ENCODE results near the gene GRK7.

Gene GRK7

DNA sequence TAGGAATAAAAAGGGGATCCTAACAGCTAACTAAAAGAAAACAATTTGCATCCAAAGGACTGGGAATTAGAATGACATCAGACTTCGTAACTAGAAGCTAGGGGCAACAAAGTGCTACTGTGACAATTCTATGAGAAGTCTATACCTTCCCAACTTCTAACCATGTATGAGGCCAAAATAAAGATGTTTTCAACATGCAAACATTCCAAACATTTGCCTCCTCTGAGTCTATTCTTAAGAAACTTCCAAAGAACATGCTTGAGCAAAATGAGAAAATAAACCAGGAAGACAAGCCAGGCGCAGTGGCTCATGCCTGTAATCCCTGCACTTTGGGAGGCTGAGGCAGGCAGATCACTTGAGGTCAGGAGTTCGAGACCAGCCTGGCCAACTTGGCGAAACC, 38.2 kb upstream of the GRK7 start:
- in situ Hi-C loops (cut with HindIII; ENCODE audit: low pct_ligation_motif_present, low sequenced_read_pairs) = no loop called here
- TF ChIP-seq, protein P1, sequence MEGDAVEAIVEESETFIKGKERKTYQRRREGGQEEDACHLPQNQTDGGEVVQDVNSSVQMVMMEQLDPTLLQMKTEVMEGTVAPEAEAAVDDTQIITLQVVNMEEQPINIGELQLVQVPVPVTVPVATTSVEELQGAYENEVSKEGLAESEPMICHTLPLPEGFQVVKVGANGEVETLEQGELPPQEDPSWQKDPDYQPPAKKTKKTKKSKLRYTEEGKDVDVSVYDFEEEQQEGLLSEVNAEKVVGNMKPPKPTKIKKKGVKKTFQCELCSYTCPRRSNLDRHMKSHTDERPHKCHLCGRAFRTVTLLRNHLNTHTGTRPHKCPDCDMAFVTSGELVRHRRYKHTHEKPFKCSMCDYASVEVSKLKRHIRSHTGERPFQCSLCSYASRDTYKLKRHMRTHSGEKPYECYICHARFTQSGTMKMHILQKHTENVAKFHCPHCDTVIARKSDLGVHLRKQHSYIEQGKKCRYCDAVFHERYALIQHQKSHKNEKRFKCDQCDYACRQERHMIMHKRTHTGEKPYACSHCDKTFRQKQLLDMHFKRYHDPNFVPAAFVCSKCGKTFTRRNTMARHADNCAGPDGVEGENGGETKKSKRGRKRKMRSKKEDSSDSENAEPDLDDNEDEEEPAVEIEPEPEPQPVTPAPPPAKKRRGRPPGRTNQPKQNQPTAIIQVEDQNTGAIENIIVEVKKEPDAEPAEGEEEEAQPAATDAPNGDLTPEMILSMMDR (IDR thresholded peaks at IDR 0.05; ENCODE audit: low read depth, low read length, missing control alignments) = no peak
- DNase-seq = no peak

DNA sequence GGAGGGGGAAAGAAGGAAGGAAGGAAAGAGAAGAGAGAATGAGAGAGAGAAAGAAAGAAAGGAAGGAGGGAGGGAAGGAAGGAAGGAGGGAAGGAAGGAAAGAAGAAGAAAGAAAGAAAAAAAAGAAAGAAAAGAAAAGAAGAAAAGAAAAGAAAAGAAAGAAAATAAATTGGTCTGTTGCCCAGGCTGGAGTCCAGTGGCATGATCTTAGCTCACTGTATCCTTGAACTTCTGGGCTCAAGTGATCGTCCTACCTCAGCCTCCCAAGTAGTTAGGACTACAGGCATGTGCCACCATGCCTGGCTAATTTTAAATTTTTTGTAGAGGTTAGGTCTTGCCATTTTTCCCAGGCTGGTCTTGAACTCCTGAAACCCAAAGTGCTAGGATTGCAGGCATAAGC, 36.7 kb upstream of the GRK7 start:
- H3K4me3 ChIP-seq (ENCODE audit: low read depth, low read length) = no peak overlapping the region
- H3K36me3 ChIP-seq (replicated peaks) = no peaks in the 10 kb centered on the region
- DNase-seq = no peak
- TF ChIP-seq, protein P1 (IDR thresholded peaks at IDR 0.05; ENCODE audit: low read depth, low read length, missing control alignments) = no peak
- H3K27ac ChIP-seq = no peak overlapping the region
- in situ Hi-C loops (cut with HindIII; ENCODE audit: low pct_ligation_motif_present, low sequenced_read_pairs) = no loop called here
- H3K27me3 ChIP-seq (replicated peaks) = no peaks in the 10 kb centered on the region

More for the DNA sequence above, 38.2 kb upstream of the GRK7 start:
- H3K27ac ChIP-seq = no peak overlapping the region
- H3K27me3 ChIP-seq (replicated peaks) = no peaks in the 10 kb centered on the region
- H3K4me3 ChIP-seq (ENCODE audit: low read depth, low read length) = no peak overlapping the region
- H3K36me3 ChIP-seq (replicated peaks) = no peaks in the 10 kb centered on the region

DNA sequence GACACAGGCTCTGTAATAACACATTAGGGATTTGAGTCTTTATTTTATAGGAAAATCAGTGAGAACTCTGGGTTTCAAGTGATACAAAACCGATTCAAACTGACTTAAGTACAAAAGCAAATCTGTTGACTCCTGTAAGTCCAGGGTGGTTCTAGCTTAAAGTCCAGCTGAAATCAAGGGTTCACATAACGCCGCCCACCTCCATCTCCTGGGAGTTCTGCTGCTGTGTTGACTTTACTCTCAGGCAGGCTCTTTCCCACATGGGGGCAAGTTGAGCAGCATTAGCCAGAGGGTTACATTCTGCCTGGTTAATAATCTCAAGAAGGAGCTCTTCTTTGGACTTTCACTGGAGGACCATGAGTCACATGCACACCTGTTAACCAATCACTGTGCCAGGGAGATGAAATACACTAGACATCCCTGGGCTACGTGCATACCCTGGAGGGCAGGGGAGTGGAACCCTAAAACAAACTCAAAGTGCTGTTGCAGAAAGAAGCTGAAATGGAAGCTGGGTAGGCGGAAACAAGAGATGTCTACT, 34.8 kb upstream of the GRK7 start:
- DNase-seq = no peak
- TF ChIP-seq, protein P1 (IDR thresholded peaks at IDR 0.05; ENCODE audit: low read depth, low read length, missing control alignments) = no peak
- H3K4me3 ChIP-seq (ENCODE audit: low read depth, low read length) = no peak overlapping the region
- H3K27me3 ChIP-seq (replicated peaks) = no peaks in the 10 kb centered on the region
- no peak overlapping the region for H3K27ac ChIP-seq
- in situ Hi-C loops (cut with HindIII; ENCODE audit: low pct_ligation_motif_present, low sequenced_read_pairs) = no loop called here
- H3K36me3 ChIP-seq (replicated peaks) = no peaks in the 10 kb centered on the region

DNA sequence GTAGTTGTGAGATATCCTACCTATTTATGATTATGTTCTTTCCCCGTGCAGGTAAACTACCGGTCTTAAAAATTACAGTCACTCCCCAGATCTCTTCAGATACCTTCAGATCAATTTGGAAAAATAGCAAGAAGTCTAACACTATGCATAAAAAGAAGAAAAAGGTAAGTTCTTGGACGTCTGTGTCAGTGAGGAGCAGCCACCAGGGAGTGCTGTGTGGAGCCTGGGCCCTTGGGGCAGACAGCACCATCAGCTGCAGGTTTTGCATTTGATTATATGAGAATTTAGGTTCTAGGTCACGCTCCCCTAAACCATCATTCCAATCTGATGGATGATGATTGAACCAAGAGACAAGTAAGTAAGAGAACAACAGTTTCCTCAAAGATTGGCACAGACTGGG, 34.0 kb upstream of the GRK7 start:
- H3K36me3 ChIP-seq (replicated peaks) = no peaks in the 10 kb centered on the region
- H3K4me3 ChIP-seq (ENCODE audit: low read depth, low read length) = no peak overlapping the region
- no peak overlapping the region for H3K27ac ChIP-seq
- DNase-seq = no peak
- H3K27me3 ChIP-seq (replicated peaks) = no peaks in the 10 kb centered on the region
- TF ChIP-seq, protein P1 (IDR thresholded peaks at IDR 0.05; ENCODE audit: low read depth, low read length, missing control alignments) = peak; percentile 35
- in situ Hi-C loops (cut with HindIII; ENCODE audit: low pct_ligation_motif_present, low sequenced_read_pairs) = no loop called here

DNA sequence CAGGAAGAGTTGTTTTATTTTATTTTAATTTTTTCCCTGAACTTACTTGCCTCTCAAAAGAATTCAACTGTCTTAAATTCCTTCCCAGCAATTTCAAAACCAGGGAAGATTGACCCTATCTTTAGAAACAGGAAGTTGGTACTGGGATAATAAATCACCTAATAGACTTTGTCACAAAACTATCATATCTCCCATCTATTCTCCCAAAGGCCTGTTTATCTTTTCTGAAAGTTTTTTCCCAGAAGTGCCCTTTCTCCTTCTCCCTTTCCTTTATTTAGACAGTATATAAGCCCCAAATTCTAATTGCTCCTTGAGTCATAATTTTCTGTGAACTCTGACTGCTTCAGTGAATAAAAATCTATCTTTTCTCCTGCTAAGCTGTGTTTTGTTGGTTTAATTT, 28.0 kb upstream of the GRK7 start:
- TF ChIP-seq, protein P1 (IDR thresholded peaks at IDR 0.05; ENCODE audit: low read depth, low read length, missing control alignments) = no peak
- Histone ChIP-seq H3K36me3 (replicated peaks) (no peaks in the 10 kb centered on the region), H3K27ac (no peak overlapping the region), H3K27me3 (replicated peaks) (no peaks in the 10 kb centered on the region), H3K4me3 (ENCODE audit: low read depth, low read length) (no peak overlapping the region)
- in situ Hi-C loops (cut with HindIII; ENCODE audit: low pct_ligation_motif_present, low sequenced_read_pairs) = no loop called here
- DNase-seq = no peak

DNA sequence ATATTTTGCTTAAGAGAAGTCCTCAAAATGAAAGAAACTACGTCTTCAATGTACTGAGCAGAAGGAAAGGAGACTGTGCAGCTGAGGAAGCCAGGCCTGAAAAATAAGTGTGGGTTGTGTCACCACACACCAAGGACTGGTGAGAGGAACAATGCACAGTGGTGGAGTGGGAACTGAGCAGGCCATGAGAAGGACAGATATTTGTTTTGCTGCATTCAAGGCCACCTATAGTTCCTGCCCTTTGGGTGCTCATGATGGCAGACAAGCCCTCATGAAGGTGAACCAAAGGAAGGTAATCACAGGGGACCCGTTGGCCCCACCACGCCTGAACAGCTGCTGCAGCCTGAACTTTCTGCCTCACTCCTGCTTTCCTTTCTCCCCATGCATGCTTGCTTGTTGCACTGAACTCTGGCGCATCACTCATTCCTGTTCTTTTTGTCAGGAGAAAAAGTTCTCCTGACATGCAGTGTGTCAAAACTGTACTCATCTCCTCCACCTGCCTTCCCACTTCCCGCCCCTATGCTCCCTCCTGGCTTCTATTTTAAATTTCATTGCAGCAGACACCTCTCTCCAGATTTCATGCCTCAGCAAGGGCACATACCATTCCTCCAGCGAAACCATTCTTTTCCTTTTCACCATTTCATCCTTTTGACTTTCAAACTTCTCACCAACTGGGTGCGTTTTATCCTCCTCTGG, 27.3 kb upstream of the GRK7 start:
- no peak for DNase-seq
- in situ Hi-C loops (cut with HindIII; ENCODE audit: low pct_ligation_motif_present, low sequenced_read_pairs) = no loop called here
- H3K4me3 ChIP-seq (ENCODE audit: low read depth, low read length) = no peak overlapping the region
- H3K27me3 ChIP-seq (replicated peaks) = no peaks in the 10 kb centered on the region
- no peak overlapping the region for H3K27ac ChIP-seq
- TF ChIP-seq, protein P1 (IDR thresholded peaks at IDR 0.05; ENCODE audit: low read depth, low read length, missing control alignments) = no peak
- H3K36me3 ChIP-seq (replicated peaks) = no peaks in the 10 kb centered on the region

Measured in brain microvascular endothelial cell (primary cell).